HG03342 (cell line): Measurements from ENCODE around the gene ANKRD34B.

ENCODE experiments used
- ATAC-seq: cut with Tn5 transposase; IDR thresholded peaks from one replicate; pipeline ENCODE4 v1.9.1; 2021; ENCODE audit warnings: mild to moderate bottlenecking, moderate library complexity; ENCODE audit not compliant: unreplicated experiment

ANKRD34B gene

DNA sequence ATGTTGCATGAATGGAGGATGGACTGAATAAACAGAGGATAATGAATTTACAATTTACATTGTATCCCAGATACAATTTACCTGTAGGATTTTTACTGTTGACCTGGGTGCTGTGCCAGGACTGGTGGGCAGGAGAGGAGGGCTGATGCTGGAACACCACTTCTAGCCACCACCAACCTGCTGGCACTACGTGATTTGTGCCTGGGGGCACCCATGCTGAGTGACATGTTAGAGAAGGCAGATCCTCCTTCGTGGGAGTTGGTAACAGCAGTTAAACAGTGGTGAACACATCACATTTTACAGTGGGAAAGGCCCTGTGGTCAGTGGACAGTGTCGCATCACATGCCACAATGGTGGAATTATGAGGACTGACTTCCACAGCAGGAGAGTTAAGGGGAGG, 3.0 kb upstream of the ANKRD34B start:
- ATAC-seq, result no peak

DNA sequence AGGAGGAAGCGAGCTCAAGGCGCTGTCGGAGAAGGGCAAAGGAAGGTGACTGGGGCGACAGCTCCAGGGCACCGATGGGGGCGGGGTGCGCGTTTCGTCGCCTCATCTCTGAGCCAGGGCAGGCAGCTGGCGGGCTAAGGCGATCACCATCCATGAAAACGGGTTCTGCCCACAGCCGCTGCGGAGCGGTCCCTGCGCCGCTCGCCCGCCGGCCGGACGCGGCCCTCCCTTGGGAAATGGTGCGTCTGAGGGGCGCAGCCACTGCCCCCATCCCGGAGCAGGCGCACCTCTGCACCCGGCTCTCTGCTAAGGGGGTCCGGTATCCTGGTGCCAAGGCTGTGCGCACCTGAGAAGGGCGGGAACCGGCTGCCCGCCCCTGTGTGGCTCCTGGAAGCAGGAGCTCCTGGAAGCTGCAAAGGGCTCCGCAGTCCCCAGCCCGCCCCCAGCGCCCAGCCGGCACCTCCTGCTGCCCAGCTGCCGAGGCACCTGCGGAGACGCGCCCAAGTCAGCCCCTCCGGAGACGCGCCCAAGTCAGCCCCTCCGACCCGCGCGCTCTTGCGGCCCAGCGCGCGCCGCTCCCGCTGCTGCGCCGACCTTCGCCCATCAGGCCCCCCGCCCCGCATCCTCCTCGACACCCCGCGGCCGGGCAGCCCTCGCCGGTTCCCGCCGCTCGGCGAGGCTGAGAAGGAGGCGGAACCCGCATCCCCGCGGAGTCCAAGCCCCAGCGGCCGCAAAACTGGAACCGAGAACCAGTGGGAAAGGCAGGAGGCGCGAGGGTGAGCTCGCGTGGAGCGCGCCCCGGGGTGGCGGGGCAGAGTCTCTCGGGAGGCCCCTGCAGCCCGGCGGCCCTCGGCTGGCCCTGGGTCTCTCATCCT, 757 bp downstream of the ANKRD34B start:
- no peak for ATAC-seq

DNA sequence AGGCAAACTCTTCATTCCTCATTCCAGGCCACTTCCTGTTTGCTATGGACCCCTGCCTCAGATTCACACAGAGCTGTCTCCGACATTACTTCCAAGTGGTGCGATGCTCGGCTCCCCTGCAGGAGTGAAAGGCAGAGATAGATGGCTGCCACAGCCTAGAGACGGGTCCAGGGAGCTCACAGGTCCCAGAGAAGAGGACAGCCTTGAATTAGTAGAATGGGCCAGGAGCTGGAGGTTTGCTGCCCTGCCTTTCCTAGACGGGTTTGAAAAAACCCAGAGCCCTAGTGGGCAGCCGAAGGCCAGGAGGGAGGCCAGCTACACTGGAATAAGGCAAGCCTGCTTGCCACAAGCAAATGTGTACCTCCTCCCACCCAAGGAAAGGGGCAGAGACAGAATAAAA, 1.8 kb downstream of the ANKRD34B start:
- ATAC-seq, result no peak

DNA sequence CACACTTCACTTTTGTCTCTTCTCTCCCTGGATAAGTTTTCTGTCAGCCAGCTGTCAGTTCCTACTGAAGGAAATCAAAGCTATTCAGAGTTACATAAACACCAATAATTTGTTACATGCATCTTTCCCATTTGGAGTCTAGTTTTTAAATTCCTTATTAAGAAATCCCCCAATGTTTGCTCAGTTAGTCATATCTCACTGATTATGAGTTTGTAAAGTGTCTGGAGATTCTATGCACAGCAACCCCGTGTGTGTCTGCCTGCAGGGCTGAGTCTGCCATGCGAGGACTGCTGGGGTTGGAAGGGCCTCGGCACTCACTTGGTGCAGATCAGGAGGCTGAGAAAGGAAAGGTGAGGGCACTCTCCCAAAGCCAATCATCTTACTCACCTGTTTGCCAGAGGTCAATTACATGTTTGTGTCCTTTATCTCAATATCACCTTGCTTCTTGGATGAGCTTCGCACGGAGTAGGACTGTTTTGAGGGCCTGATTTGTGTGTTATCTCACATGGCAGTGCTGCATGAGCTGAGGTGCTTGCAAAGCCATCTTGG, 3.3 kb downstream of the ANKRD34B start:
- ATAC-seq, result no peak

DNA sequence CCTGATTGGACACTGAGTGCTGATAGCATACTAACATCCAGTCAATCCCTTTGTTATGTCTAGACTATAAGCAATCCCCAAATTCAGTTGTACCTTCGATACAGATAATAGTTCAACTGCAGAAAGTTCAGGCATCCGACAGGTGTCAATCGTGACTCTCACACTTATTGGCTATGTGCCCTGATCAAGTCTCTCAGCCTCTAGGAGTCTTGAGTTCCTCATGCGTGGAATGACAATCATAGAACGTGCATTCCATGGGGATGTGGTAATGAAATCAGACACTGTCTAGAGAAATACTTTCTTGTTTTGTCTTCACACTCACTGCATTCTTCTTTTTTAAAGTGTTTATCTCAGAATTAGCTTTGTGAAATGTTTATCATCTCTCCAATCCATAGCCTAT, 4.8 kb downstream of the ANKRD34B start:
- no peak for ATAC-seq

DNA sequence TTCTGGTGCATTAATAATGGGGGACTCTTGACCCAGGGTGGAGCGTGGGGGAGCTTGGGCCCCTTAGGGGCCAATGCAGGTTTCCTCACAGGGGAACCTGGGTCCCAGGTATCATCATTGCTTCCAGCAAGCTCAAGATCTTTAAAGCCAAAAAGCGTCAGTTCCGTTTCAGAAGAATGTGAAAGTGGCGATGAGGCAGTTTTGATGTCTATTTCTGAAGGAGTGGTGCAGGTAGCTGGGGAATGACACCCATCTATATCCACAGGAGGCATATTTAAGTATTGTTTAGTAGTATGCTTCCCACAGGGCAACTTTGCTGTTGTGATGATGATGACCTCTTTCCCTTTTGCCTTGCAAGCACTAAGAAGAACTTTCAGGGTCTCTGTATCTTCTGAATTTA, 10.8 kb downstream of the ANKRD34B start:
- ATAC-seq, result no peak

DNA sequence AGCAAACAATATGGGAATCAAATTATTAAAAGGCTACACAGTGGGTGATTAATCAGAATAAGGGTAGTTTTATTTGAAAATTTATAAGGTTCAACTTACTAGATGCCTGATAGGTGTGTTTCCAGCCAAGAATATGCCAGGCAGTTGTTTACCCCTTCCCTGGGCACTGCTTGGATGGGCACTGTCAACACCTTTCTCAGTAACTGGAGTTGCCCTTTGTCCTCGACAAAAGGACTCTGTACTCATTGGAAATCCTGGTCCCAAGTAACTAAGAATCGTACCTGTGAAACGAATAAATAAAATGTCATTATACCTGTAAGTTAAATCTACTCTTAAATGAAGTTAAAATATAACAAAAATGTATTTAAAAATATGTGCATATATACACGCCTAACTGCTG, 15.0 kb downstream of the ANKRD34B start:
- ATAC-seq, result no peak

DNA sequence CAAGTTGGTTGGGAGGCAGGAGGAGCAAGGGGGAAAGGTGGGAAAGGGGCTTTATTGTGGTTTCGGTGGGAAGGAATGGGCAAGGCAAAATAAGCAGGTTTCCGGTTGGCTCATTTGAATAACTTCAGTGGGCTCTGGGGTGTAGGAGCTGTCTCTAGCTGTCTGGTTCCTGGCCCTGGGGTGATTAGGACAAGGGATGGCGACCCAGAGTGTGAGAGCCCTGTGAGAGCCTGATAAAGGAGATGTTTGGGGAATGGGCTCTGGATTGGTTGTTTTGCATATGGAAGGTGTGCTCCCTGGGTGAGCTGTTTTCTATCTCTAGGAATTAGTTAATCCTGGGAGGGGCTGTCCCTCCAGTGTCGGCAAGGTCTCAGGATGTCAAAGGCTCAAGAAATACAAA, 15.4 kb downstream of the ANKRD34B start:
- no peak for ATAC-seq

DNA sequence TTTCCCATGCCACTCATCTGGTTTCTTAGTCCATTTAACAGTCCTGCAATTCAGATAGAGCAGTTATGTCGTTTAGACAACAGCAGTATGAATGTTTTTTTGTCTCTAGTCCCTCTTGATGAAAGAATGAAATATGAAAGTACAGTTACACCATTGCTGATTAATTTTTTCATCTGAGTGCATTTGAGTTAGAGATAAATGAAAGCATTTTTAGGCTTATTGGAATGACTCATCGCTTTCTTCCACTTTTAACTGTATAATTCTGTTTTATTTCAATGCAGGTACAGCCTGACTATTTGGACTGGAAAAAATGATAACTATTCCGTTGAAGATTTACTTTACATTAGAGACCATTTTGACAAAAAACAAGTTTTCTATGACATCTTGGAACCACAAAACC, 28.7 kb downstream of the ANKRD34B start:
- ATAC-seq, result no peak

DNA sequence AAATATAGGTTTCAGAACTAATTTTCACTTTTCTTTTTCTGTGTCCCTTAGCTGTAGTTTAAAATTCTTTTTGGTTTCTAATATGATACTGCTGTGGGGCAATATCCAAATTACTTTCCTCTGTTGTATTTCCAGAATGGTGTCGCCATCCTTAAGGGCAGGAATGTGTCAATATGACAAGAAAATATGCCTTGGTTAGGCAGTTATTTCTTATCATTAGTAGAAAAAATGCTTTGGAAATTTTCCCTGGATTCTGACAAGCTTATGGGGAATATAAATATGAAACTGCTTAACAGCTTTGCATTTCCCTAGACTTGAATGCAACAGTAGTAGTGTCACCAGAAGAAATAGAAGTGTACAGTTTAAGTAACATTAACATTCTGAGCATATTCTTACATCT, 29.4 kb downstream of the ANKRD34B start:
- ATAC-seq, result no peak

DNA sequence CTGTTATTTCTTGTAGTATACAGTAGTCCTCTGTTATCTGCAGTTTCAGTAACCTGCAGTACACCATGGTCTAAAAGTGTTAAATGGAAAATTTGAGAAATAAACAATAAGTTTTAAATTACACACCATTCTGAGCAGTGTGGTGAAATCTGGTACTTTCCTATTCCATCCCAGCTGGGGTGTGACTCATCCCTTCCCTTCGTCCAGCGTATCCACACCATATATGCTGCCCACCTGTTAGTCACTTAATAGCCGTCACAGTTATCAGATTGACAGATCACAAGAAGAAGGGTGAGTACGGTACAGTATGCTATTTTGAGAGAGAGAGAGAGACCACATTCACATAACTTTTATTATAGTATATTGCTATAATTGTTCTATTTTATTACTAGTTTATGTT, 53.3 kb downstream of the ANKRD34B start:
- ATAC-seq, result no peak

DNA sequence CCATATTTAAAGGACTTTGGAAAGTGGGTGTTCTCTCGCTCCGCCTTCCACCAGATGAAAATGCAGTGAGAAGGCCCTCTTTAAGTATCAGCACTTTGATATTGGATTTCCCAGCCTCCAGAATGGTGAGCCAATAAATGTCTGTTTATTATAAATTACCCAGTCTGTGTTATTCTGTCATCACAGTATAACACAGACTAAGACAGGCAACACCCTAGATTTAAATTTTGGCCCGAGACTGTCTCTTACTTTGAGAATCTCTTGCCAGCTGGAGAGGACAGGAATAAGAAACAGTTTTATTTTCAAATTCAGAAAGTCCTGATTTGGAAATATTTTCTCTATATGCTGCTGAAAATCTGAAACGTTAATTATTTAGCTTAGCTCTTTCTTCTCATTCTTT, 60.7 kb downstream of the ANKRD34B start:
- no peak for ATAC-seq

DNA sequence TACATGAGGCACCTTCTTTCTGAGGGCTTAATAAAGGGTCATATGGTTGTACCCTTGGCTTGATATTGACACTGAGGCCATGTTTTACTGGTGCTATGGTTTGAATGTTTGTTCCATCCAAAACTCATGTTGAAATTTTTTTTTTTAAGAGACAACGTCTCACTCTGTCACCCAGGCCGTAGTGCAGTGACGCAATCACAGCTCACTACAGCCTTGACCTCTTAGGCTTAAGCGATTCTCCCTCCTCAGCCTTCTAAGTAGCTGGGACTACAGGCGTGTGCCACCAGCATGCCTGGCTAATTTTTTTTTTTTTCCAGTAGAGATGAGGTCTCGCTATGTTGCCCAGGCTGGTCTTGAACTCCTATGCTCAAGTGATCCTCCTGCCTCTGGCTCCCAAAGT, 61.2 kb downstream of the ANKRD34B start:
- no peak for ATAC-seq

DNA sequence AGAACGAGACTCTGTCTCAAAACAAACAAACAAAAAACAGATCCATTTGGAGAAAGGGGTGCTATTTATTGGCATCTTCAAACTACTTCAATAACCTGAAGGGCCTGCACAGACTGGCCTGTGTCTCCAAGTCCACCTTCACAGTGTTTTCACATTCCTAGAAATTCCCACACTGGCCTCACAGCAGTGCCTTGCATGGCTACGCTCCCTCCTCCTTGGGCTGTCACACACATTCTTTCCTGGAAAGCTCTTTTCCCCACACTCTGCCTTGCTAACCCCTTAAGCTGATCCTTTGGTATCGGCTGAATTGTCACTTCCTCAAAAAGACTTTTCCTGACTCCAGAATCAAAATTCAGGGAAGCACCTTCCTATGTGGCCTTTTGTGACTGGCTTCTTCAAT, 62.4 kb downstream of the ANKRD34B start:
- no peak for ATAC-seq
